ENCODE results near the gene HNF1B.
"Not testable (repeated sequence)": the region's sequence is repeated elsewhere in the genome, so short reads cannot be mapped to it uniquely, and the experiment has no call there.

Gene HNF1B

DNA sequence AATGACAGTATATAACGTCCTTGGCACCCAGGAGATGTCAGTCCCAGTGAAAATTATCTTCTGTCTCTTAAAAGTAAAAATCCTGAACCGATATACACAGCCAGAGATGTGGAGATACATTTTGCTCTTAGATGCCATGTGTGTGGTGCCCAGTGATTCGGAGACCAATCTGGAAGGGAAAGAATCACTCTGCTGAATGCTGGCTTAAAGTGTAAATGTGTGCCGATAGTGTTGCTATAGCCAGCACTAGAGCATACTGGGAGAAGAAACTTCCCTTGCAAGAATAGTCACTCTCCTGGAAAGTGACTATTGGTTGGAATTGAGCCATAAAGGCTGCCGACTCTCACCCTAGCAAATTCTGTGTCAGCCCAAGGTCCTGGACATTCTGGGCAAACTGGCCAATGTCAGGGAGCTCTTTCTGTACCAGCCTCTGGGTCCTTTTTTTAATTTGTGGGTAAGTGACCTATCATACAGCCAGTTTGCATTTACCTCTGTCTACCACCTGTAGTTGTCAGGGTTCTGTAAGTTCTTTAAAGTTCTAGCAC, 44.2 kb upstream of the HNF1B start:
- H4K5ac ChIP-seq (ENCODE audit: low read length) = no peak overlapping the region
- H3K36me3 ChIP-seq (ENCODE audit: control insufficient read depth, insufficient read depth, low read length) = no peaks in the 10 kb centered on the region
- H3K27me3 ChIP-seq (ENCODE audit: insufficient read depth, low read length, poor library complexity) = no peaks in the 10 kb centered on the region
- no peaks in the 10 kb centered on the region for H3K4me1 ChIP-seq (ENCODE audit: control insufficient read depth, low read depth, low read length)
- H2AK5ac ChIP-seq (ENCODE audit: low read length) = no peak overlapping the region
- no peak overlapping the region for H2BK15ac ChIP-seq (replicated peaks; ENCODE audit: low read depth)
- no peaks in the 10 kb centered on the region for H3K79me2 ChIP-seq (ENCODE audit: control insufficient read depth, insufficient read depth, low read length)
- no peak overlapping the region for H3K9ac ChIP-seq (ENCODE audit: low read length)
- H3K4ac ChIP-seq (ENCODE audit: low read depth, low read length) = no peak overlapping the region
- DNase-seq = no peak
- H3K4me3 ChIP-seq (ENCODE audit: low read length) = no peak overlapping the region
- no peak overlapping the region for H2BK5ac ChIP-seq (ENCODE audit: low read length)
- WGBS (ENCODE audit: extremely low coverage, insufficient coverage, low lambda C conversion rate) = no CpG with 5 or more reads among the region's 5 CpGs
- no peak overlapping the region for H2BK120ac ChIP-seq (ENCODE audit: low read depth, low read length)
- H3K4me2 ChIP-seq (ENCODE audit: low read length) = no peak overlapping the region
- H3K18ac ChIP-seq (ENCODE audit: low read length) = no peak overlapping the region
- H3K27ac ChIP-seq (ENCODE audit: low read depth, low read length) = no peak overlapping the region
- H3K23ac ChIP-seq (ENCODE audit: low read length) = no peak overlapping the region
- H3K79me1 ChIP-seq (ENCODE audit: low read length) = no peaks in the 10 kb centered on the region
- no peak overlapping the region for H4K8ac ChIP-seq (ENCODE audit: low read depth, low read length)
- no peak overlapping the region for H3K56ac ChIP-seq (ENCODE audit: low read length)

DNA sequence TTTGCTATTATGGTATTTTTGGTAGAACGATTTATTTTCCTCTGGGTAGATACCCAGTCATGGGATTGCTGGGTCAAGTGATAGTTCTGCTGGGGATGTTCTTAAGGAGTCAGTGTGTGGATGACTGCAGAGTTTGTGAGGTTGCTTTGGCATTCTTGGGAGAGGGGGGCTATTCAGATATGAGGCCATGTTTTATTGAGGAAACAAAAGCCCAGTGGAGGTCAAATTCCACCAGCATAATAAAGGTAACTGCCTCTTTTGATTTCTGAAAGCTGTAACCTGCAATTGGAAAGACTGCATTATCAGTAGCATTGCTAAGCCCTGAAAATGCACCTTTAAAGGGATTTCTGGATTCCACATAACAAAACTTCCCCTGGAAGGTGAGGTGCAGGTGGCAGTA, 43.7 kb upstream of the HNF1B start:
- no peak overlapping the region for H3K9ac ChIP-seq (ENCODE audit: low read length)
- no peak overlapping the region for H2BK15ac ChIP-seq (replicated peaks; ENCODE audit: low read depth)
- H3K36me3 ChIP-seq (ENCODE audit: control insufficient read depth, insufficient read depth, low read length) = no peaks in the 10 kb centered on the region
- H3K4me3 ChIP-seq (ENCODE audit: low read length) = no peak overlapping the region
- no peaks in the 10 kb centered on the region for H3K79me1 ChIP-seq (ENCODE audit: low read length)
- no peak overlapping the region for H4K8ac ChIP-seq (ENCODE audit: low read depth, low read length)
- DNase-seq = no peak
- no peak overlapping the region for H3K56ac ChIP-seq (ENCODE audit: low read length)
- H3K23ac ChIP-seq (ENCODE audit: low read length) = no peak overlapping the region
- H3K27ac ChIP-seq (ENCODE audit: low read depth, low read length) = no peak overlapping the region
- H2AK5ac ChIP-seq (ENCODE audit: low read length) = no peak overlapping the region
- no peaks in the 10 kb centered on the region for H3K27me3 ChIP-seq (ENCODE audit: insufficient read depth, low read length, poor library complexity)
- no CpG with 5 or more reads among the region's 1 CpG for WGBS (ENCODE audit: extremely low coverage, insufficient coverage, low lambda C conversion rate)
- H3K79me2 ChIP-seq (ENCODE audit: control insufficient read depth, insufficient read depth, low read length) = no peaks in the 10 kb centered on the region
- no peak overlapping the region for H4K5ac ChIP-seq (ENCODE audit: low read length)
- no peak overlapping the region for H3K4me2 ChIP-seq (ENCODE audit: low read length)
- no peak overlapping the region for H2BK5ac ChIP-seq (ENCODE audit: low read length)
- H3K4ac ChIP-seq (ENCODE audit: low read depth, low read length) = no peak overlapping the region
- no peak overlapping the region for H2BK120ac ChIP-seq (ENCODE audit: low read depth, low read length)
- H3K4me1 ChIP-seq (ENCODE audit: control insufficient read depth, low read depth, low read length) = no peaks in the 10 kb centered on the region
- no peak overlapping the region for H3K18ac ChIP-seq (ENCODE audit: low read length)

- Histone ChIP-seq H3K23ac (ENCODE audit: low read length) (no peak overlapping the region), H2BK120ac (ENCODE audit: low read depth, low read length) (no peak overlapping the region), H3K79me1 (ENCODE audit: low read length) (no peaks in the 10 kb centered on the region), H3K79me2 (ENCODE audit: control insufficient read depth, insufficient read depth, low read length) (no peaks in the 10 kb centered on the region), H3K27me3 (ENCODE audit: insufficient read depth, low read length, poor library complexity) (no peaks in the 10 kb centered on the region), H3K36me3 (ENCODE audit: control insufficient read depth, insufficient read depth, low read length) (no peaks in the 10 kb centered on the region), H3K4me2 (ENCODE audit: low read length) (no peak overlapping the region), H2BK5ac (ENCODE audit: low read length) (no peak overlapping the region), H3K56ac (ENCODE audit: low read length) (no peak overlapping the region), H4K5ac (ENCODE audit: low read length) (no peak overlapping the region), H3K18ac (ENCODE audit: low read length) (no peak overlapping the region), H2AK5ac (ENCODE audit: low read length) (no peak overlapping the region), H3K4ac (ENCODE audit: low read depth, low read length) (no peak overlapping the region), H3K27ac (ENCODE audit: low read depth, low read length) (no peak overlapping the region), H3K4me3 (ENCODE audit: low read length) (no peak overlapping the region), H3K9ac (ENCODE audit: low read length) (no peak overlapping the region), H3K4me1 (ENCODE audit: control insufficient read depth, low read depth, low read length) (no peaks in the 10 kb centered on the region), H4K8ac (ENCODE audit: low read depth, low read length) (no peak overlapping the region), H2BK15ac (replicated peaks; ENCODE audit: low read depth) (no peak overlapping the region)
- WGBS (ENCODE audit: extremely low coverage, insufficient coverage, low lambda C conversion rate) = no CpG with 5 or more reads among the region's 8 CpGs
- DNase-seq = no peak
Measured at GRCh38 chr17:37787055-37787757, 42.3 kb upstream of the HNF1B start.

- Histone ChIP-seq H3K9ac (ENCODE audit: low read length) (no peak overlapping the region), H3K79me2 (ENCODE audit: control insufficient read depth, insufficient read depth, low read length) (no peaks in the 10 kb centered on the region), H3K27me3 (ENCODE audit: insufficient read depth, low read length, poor library complexity) (no peaks in the 10 kb centered on the region), H4K8ac (ENCODE audit: low read depth, low read length) (no peak overlapping the region), H2BK15ac (replicated peaks; ENCODE audit: low read depth) (no peak overlapping the region), H3K4ac (ENCODE audit: low read depth, low read length) (no peak overlapping the region), H2BK5ac (ENCODE audit: low read length) (no peak overlapping the region), H4K5ac (ENCODE audit: low read length) (no peak overlapping the region), H3K4me3 (ENCODE audit: low read length) (no peak overlapping the region), H3K18ac (ENCODE audit: low read length) (no peak overlapping the region), H3K79me1 (ENCODE audit: low read length) (no peaks in the 10 kb centered on the region), H3K56ac (ENCODE audit: low read length) (no peak overlapping the region), H3K27ac (ENCODE audit: low read depth, low read length) (no peak overlapping the region), H3K4me1 (ENCODE audit: control insufficient read depth, low read depth, low read length) (no peaks in the 10 kb centered on the region), H3K23ac (ENCODE audit: low read length) (no peak overlapping the region), H3K36me3 (ENCODE audit: control insufficient read depth, insufficient read depth, low read length) (no peaks in the 10 kb centered on the region), H2AK5ac (ENCODE audit: low read length) (no peak overlapping the region), H2BK120ac (ENCODE audit: low read depth, low read length) (no peak overlapping the region), H3K4me2 (ENCODE audit: low read length) (no peak overlapping the region)
- no peak for DNase-seq
- WGBS (ENCODE audit: extremely low coverage, insufficient coverage, low lambda C conversion rate) = no CpG with 5 or more reads among the region's 2 CpGs
Measured at GRCh38 chr17:37786481-37786880, 41.6 kb upstream of the HNF1B start.

DNA sequence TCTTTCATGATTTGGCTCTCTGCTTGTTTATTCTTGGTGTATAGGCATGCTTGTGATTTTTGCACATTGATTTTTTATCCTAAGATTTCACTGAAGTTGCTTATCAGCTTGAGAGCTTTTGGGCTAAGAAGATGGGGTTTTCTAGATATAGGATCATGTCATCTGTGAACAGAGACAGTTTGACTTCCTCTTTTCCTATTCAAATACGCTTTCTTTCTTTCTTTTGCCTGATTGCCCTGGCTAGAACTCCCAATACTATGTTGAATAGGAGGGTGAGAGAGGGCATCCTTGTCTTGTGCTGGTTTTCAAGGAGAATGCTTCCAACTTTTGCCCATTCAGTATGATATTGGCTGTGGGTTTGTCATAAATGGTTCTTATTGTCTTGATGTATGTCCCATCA, 37.6 kb upstream of the HNF1B start:
- DNase-seq; H2BK15ac ChIP-seq (replicated peaks; ENCODE audit: low read depth); H3K9ac ChIP-seq (ENCODE audit: low read length); H4K5ac ChIP-seq (ENCODE audit: low read length); H3K27ac ChIP-seq (ENCODE audit: low read depth, low read length); H3K4me3 ChIP-seq (ENCODE audit: low read length); H3K4me1 ChIP-seq (ENCODE audit: control insufficient read depth, low read depth, low read length); H3K4ac ChIP-seq (ENCODE audit: low read depth, low read length); H3K56ac ChIP-seq (ENCODE audit: low read length); H3K18ac ChIP-seq (ENCODE audit: low read length); H3K27me3 ChIP-seq (ENCODE audit: insufficient read depth, low read length, poor library complexity); H4K8ac ChIP-seq (ENCODE audit: low read depth, low read length); H2BK120ac ChIP-seq (ENCODE audit: low read depth, low read length); H3K79me1 ChIP-seq (ENCODE audit: low read length); H2BK5ac ChIP-seq (ENCODE audit: low read length); H3K36me3 ChIP-seq (ENCODE audit: control insufficient read depth, insufficient read depth, low read length); H3K4me2 ChIP-seq (ENCODE audit: low read length); H3K23ac ChIP-seq (ENCODE audit: low read length); H2AK5ac ChIP-seq (ENCODE audit: low read length); H3K79me2 ChIP-seq (ENCODE audit: control insufficient read depth, insufficient read depth, low read length): not testable (repeated sequence)
- WGBS (ENCODE audit: extremely low coverage, insufficient coverage, low lambda C conversion rate) = no CpG with 5 or more reads among the region's 1 CpG

GRCh38 chr17:37781451-37781850, 36.6 kb upstream of the HNF1B start:
- H4K5ac ChIP-seq (ENCODE audit: low read length) = no peak overlapping the region
- H2BK15ac ChIP-seq (replicated peaks; ENCODE audit: low read depth) = no peak overlapping the region
- H3K27ac ChIP-seq (ENCODE audit: low read depth, low read length) = no peak overlapping the region
- H4K8ac ChIP-seq (ENCODE audit: low read depth, low read length) = no peak overlapping the region
- H3K4me3 ChIP-seq (ENCODE audit: low read length) = no peak overlapping the region
- H3K27me3 ChIP-seq (ENCODE audit: insufficient read depth, low read length, poor library complexity) = no peaks in the 10 kb centered on the region
- H3K79me1 ChIP-seq (ENCODE audit: low read length) = no peaks in the 10 kb centered on the region
- H3K9ac ChIP-seq (ENCODE audit: low read length) = no peak overlapping the region
- H3K4ac ChIP-seq (ENCODE audit: low read depth, low read length) = no peak overlapping the region
- H3K4me1 ChIP-seq (ENCODE audit: control insufficient read depth, low read depth, low read length) = no peaks in the 10 kb centered on the region
- no peak for DNase-seq
- no peak overlapping the region for H3K18ac ChIP-seq (ENCODE audit: low read length)
- H3K56ac ChIP-seq (ENCODE audit: low read length) = no peak overlapping the region
- H3K36me3 ChIP-seq (ENCODE audit: control insufficient read depth, insufficient read depth, low read length) = no peaks in the 10 kb centered on the region
- H3K4me2 ChIP-seq (ENCODE audit: low read length) = no peak overlapping the region
- H2BK5ac ChIP-seq (ENCODE audit: low read length) = no peak overlapping the region
- WGBS (ENCODE audit: extremely low coverage, insufficient coverage, low lambda C conversion rate) = no CpG with 5 or more reads among the region's 2 CpGs
- H2AK5ac ChIP-seq (ENCODE audit: low read length) = no peak overlapping the region
- H3K79me2 ChIP-seq (ENCODE audit: control insufficient read depth, insufficient read depth, low read length) = no peaks in the 10 kb centered on the region
- no peak overlapping the region for H3K23ac ChIP-seq (ENCODE audit: low read length)
- H2BK120ac ChIP-seq (ENCODE audit: low read depth, low read length) = no peak overlapping the region

All from mesendoderm (in vitro differentiated cells).